Hematopoietic multipotent progenitor cell treated with erythropoietin and hydrocortisone succinate and interleukin-3 and kit ligand, for 17 days (in vitro differentiated cells): ENCODE measurements around the gene BSG.

Experiments
- DNase-seq: peaks from one replicate; pipeline ENCODE4 v3.0.0-alpha.2; 2015; ENCODE audit warnings: low spot score

Gene BSG

DNA sequence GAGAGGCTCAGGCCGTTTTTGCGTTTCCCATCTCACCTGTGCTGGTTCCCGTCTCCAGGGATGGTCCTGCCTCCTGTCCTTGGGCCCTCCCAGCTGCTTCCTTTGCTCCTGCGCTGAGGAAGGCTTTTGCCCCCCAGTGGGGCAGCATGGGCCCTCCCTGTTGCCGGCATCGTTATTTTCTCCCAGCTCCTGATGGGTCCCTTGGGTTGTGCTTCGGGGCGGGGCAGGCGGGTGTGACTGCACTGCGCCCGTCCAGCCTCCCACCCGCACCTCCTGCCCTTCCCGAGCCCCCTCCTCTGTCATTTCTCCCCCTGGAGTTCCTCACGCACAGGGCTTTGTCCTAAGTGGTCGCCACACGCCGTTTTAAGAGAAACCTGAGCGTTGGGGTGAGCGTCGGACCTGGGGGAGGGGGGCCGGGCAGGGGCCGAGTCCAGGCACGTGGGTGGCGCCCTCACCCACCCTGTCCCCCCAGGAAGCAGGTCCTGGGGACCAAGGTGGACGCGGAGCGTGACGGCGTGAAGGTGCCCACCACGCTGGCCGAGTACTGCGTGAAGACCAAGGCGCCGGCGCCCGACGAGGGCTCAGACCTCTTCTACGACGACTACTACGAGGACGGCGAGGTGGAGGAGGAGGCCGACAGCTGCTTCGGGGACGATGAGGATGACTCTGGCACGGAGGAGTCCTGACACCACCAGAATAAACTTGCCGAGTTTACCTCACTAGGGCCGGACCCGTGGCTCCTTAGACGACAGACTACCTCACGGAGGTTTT, 31.3 kb upstream of the BSG start:
- DNase-seq: no peak

DNA sequence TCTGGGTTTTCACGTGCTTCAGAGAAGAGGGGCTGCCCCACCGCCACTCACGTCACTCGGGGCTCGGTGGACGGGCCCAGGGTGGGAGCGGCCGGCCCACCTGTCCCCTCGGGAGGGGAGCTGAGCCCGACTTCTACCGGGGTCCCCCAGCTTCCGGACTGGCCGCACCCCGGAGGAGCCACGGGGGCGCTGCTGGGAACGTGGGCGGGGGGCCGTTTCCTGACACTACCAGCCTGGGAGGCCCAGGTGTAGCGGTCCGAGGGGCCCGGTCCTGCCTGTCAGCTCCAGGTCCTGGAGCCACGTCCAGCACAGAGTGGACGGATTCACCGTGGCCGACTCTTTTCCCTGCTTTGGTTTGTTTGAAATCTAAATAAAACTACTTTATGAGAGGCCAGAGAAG, 30.7 kb upstream of the BSG start:
- DNase-seq: no peak

DNA sequence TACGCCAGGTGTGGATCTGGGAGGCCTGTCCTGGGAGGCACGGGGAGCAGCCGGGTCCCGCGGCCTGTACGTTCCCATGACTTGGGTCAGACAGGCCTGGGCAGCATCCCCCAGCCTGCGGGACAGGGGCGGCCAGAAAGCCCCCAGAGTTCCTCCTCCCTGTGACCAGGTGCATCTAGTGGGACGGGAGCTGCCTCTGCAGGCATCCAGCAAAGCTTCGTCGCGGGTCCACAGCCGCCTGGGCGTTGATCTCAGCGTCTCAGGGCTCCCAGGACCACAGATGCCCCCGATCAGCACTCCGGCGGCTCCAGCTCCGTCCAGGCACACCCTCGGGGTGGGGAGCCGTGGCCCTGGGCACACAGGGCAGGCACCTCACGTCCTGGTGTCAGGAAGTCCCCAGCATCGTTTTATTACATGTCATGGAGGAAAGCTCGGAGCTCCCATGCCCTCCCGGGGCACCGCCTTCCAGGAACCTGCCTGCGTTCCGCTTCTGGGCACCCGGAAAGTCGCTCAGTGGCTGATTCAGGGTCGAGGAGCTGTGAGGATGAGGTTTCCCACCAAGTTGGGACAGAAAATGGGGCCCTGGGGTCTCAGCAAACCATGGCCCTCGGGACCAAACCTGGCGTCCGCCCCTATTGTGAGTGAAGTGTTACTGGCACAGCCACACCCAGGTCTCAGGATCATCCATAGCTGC, 30.1 kb upstream of the BSG start:
- DNase-seq: no peak

DNA sequence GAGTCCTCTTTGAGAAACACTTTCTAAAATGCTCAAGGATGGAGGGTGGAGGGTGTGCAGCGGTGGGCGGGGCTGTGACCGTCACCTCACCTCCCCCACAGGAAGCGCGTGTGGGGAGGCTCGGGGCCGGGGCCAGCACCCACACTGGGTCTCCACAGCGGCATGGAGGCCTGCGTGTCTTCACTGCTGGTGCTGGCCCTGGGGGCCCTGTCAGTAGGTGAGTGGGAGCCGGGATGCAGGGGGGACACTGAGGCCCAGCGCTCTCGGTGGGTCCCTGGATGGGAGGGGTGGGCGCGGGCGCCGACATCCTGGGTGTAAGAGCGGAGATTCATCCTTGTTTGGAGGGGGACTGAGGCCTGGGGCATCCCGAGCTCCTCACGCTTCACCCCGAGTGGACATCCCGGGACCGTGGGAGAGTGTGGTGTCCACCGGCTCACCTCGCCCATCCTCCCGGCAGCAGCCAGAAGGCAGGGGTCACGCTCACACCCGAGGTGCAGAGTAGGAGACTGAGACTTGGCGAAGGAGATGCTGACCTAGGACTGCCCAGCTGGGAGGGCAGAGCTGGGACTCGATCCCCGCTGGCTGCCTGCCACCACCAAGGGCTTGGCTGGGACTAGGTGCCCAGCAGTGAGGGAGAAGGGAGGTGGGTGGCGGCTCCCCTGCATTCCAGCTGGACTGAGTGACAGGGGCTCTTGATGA, 28.3 kb upstream of the BSG start, which contains the start of gene GZMM:
Gene GZMM (plus strand): TSS at position 144 of the 699 bp plus-strand sequence. CDS start 19 bp downstream, at position 163.
- DNase-seq: no peak

DNA sequence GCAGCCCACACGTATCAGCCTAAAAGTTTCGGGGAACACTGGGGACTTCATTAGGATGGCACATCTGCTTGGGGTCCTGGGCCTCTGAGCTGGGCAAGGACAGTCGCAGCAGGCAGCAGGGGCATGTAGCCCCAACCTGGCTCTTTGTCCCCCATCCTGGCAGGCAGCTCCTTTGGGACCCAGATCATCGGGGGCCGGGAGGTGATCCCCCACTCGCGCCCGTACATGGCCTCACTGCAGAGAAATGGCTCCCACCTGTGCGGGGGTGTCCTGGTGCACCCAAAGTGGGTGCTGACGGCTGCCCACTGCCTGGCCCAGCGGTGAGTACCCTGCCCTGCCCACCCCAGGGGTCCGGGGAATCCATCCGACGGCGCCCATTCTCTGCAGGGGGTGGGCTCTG, 25.3 kb upstream of the BSG start:
- no peak for DNase-seq

DNA sequence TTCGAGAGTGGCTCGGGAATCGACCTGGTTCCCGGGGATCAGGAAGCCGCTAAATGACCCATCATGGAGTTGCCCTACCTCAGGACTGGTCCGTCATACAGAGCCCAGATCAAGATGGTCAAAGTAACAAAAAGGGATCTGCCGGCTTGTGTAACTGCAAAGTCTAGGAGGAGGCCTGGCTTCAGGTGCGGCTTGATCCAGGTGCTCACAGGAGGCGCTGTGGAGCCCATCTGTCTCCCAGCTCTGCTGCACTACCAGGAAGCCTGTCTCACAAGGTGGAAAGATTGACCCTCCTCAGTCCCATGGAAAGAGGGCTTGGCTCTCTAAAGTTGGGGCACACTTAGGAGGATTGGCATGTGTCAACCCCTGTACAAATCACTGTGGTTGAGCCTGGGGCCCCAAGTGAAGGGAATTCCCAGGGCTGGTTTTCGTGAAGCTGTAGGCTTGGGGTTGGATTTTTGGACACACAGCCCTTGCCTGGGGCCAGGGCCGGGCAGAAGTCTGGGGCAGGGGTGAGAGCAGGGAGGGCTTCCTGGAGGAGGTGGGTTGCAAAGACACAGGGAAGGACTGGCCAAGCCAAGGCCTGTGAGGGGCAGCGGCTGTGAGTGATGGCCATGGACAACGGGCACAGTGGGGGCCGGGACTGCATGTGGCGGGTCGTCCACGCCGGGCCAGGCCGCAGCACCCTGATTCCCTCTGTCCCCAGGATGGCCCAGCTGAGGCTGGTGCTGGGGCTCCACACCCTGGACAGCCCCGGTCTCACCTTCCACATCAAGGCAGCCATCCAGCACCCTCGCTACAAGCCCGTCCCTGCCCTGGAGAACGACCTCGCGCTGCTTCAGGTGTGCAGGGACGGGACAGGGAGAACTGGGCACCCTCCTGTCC, 24.3 kb upstream of the BSG start:
- peak; percentile 42 for DNase-seq

DNA sequence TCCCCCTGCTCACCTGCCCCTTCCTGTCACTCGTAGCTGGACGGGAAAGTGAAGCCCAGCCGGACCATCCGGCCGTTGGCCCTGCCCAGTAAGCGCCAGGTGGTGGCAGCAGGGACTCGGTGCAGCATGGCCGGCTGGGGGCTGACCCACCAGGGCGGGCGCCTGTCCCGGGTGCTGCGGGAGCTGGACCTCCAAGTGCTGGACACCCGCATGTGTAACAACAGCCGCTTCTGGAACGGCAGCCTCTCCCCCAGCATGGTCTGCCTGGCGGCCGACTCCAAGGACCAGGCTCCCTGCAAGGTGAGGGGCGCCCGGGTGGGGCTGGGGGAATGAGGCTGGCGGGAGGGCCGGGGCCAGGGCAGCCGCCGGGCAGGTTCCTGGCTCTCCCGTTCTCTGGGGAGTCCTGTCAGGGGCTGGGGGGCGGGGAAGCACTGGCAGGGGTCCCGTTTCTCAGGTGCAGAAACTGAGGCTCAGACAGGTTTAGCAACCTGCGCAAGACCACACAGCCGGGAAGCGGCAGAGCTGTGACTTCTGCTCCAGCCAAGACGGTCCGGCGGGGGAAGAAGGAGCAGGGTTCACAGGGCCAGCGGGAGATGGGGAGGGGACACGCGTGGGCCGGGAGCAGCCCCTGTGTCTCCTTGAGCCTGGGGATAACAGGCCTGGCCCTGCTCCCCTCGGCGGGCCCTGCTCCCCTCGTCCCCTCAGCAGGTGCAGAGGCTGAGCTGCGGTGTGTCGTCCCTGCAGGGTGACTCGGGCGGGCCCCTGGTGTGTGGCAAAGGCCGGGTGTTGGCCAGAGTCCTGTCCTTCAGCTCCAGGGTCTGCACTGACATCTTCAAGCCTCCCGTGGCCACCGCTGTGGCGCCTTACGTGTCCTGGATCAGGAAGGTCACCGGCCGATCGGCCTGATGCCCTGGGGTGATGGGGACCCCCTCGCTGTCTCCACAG, 23.2 kb upstream of the BSG start:
- no peak for DNase-seq

DNA sequence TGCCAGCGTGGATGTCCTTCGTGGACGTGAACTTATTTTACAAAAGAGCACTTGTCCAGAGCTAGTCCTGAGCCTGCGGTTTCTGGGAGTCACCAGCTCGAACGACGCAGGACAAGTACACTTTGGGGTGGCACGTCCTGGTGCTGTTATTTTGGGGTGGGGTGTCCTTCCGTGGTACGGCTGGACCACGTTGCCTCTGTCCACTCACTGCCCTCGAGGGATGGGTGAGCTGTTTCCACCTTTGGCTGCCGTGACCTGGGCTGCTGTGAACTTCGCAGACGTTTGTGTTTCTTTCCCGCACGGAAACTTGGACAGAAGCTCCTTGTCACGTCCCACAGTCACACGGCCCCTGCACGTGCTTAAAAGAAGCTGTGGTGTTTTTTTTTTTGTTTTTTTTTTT, 17.6 kb upstream of the BSG start:
- no peak for DNase-seq

DNA sequence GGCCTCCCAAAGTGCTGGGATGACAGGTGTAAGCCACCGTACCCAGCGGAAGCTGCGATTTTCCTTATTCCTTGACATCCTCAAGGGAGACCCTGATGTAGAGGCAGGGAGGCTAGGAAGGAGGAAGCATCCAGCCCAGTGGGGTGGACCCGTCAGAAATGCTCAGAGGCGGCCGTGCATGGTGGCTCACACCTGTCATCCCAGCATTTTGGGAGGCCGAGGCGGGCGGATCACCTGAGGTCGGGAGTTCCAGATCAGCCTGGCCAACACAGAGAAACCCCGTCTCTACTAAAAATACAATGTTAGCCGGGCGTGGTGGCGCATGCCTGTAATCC, 17.0 kb upstream of the BSG start:
- DNase-seq: peak; percentile 31

DNA sequence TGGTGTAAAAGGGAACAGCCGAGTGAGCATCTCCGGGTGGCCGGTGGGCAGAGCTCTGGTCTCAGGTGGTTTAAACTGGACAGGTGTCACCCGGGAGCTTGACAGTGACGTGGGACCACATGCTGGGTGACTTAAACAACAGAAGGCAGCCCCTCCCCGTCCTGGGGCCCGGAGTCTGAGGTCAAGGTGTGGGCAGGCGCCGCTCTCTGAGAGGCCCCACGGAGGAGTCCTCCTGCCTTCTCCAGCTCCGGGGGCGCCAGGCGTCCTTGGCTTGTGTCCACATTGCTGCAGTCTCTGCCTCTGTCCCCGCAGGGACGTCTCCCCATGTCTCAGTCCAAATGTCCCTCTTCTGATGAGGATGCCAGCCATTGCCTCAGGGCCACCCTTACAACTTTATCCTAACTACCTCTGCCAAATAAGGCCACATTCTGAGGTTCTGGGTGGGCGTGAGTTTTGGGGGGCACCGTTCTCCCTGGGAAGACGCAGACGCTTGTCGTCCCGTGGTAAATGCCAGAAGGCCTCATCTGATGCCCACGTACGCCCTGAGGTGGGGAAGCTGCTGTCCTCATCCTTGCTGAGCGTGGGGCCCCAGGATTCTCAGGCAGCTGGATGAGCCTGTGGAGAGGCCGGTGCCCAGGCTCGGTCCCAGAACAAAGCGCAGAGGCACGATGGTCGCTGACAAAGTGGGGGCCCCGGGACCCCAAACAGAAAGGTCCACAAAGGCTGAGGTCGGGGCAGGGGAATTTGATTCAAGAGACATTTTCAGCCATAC, 15.6 kb upstream of the BSG start:
- DNase-seq: no peak

DNA sequence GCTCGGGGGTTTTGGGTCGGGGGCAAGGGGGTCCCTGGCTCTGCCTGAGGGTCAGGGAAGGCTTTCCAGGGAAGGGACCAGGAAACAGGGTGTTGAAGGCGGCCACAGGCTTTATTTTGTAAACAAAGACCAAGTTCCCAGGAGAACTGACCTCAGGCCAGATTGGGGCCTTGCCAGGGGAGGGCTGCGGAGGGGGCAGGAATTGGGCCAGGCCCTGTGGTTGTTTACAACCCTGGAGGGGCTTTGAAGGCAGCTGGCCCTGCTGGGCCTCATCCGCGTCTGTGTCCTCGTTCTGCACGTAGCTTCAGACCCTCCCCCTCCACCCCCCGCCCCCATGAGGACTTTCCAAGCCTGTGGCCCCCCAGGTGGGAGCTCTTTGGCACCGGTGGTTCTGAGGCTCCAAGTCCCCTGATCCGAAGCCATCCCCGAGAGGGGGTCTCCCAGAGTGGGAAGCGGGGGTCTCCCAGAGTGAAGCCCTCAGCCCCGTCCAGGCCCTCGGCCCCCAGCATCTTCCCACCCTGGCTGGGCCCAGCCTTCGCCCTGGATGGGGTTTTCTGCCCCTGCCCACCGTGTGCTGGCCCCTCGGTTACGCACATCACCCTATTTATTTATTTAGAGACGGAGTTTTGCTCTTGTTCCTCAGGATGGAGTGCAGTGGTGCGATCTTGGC, 13.5 kb upstream of the BSG start:
- no peak for DNase-seq

DNA sequence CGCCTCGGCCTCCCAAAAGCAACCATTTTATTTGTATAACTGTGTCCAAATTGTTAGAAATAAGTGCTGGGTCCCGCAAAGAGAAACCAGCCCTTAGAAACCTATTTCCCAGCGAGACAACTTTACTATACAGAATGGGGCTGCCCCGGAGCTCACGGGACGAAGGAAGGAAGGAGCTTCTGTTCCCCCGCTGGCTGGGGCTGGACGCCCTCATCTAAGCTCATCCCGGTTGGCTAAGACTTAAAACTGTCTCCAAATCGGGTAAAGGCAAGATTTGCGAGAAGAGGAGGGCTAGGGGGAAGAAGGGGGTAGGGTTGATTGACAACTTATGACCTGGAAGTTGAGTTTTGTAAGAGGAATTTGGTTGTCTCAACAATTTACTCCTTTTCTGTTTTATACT, 12.3 kb upstream of the BSG start:
- DNase-seq: no peak

DNA sequence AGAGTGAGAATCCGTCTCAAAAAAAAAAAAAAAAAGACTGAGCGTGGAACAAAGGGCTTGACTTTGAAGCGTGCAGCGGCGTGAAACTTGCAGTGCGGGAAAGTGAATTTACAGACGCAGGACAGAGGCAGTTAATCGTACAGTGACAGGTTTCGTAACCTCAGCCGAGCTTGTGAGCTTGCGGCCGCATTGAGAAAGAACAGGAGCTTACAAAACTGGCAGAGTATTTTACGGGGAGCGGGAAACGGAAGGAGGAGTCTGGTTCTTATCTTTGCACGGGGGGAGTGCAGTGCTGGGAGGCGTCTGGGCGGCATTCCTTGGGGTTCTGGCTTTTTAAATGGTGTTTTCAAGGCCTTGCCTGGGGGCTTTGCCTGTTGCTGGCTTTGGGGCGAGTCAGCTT, 6.0 kb upstream of the BSG start:
- no peak for DNase-seq

DNA sequence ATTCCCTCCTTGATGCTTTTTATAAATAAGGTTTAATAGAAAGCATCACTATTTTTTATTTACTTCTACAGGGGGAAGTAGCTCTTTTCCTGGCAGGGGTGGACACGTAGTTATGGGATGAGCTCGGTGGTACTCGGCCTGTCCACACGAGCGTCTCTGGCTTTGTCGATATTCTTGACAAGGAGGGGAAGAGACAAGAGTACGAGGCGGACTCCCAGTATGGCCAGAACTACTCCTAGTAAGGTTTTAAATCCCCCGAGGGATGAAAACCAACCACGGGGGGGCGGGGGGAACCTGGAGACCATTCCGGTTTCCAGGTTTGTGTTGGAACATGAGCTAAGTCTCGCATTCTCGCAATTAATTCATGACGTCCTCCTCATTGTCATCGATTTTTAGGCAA, 5.6 kb upstream of the BSG start:
- DNase-seq: no peak

DNA sequence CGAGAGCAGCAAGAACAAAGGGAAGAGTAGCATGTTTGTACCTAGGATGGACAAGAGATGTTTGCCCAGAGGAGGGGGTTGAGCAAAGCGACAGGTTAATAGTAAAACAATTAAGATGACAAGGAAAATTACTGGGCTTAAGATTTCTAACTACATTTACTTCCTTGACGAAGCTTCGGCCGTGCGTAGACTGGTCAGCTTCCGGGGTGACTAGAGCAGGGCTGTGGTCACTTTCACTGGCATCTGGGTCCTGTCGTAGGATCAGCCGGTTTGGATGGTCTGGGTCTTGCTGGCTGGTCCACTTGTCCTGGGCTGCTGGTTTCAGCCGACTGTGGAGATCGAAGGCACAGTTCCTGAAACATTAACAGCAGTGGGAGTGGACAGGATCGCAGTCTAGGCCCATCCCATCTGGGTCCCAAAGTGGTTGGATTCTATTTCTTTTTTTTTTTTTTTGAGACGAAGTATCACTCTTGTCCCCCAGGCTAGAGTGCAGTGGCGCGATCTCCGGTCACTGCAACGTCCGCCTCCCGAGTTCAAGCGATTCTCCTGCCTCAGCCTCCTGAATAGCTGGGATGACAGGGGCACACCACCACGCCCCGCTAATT, 5.0 kb upstream of the BSG start:
- no peak for DNase-seq

DNA sequence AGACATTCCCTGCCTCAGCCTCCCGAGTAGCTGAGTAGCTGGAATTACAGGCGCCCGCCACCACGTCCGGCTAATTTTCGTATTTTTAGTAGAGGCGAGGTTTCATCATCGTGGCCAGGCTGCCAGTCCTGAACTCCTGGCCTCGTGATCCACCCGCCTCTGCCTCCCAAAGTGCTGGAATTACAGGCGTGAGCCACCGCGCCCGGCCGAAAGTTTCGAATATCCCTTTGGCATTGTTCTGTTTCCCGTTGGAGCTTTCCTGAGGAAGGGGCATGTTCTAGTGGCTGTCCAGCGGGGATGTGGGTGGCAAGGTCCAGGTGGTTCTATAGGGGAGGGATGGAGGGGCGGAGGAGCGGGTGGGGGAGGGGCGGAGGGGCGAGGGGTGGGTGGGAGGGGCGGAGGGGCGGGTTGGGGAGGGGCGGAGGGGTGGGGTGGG, 2.1 kb upstream of the BSG start:
- peak; percentile 31 for DNase-seq

DNA sequence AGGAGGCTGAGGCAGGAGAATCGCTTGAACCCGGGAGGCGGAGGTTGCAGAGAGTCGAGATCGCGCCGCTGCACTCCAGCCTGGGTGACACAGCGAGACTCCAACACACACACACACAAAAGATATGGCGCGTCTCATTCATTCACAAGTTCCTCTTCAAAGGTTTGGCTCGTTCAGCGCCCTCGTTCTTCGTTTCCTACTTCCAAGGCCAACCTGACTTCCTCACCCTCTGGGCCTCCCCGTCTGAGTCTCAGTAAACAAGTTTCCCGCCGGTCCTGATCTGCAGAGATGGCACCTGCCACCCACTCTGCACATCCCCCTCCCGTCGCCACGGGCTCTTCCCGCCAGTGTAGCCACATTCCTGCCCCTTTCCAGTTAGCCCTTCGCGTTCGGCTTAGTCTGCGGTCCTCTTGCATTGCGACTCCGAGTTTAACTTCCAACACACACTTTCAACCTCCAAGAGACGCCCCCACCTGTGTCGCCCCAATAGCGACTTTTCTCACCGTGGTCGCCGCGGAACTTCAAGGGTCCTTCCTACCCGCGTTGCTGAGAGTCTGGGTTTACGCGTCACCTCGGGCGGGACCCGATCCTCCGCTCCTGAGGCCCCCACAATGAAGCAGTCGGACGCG, 1.3 kb upstream of the BSG start:
- DNase-seq: peak; percentile 78

DNA sequence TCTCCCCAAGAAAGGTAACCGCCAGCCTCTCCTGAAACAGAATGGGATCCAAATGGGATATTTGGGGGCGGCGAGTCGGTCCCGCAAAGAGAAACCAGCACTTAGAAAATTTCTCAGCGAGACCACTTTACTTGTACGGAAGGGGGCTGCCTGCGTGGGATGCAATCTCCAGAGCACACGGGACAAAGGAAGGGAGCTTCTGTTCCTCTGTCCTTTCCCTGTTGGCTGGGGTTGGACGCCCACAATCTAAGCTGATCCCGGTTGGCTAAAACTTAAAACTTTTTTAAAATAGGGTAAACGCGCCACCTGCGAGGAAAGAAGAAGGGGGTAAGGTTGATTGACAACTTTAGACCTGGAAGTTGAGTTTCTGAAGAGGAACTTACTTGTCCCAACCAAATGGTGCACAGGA, 826 bp upstream of the BSG start:
- DNase-seq: no peak
